Hindlimb muscle (tissue), 1 donor: ENCODE results near the gene TTC6. TPM values are rescaled to one million over a fixed set of nuclear protein-coding genes. Genes with fewer than 3 reads are reported as not detected.
"Not testable (repeated sequence)": the region's sequence is repeated elsewhere in the genome, so short reads cannot be mapped to it uniquely, and the experiment has no call there.

Source experiments
- DNase-seq: peaks from one replicate; pipeline ENCODE4 v3.0.0-alpha.2; 2013
- polyA plus RNA-seq: library from polyadenylated mRNA; unstranded; fragments of 120-200 nt; gene quantifications from one replicate; pipeline ENCODE4 v1.2.1, GENCODE V29; 2013; ENCODE audit not compliant: insufficient read length

The TTC6 gene
- 0.36 TPM for polyA plus RNA-seq

DNA sequence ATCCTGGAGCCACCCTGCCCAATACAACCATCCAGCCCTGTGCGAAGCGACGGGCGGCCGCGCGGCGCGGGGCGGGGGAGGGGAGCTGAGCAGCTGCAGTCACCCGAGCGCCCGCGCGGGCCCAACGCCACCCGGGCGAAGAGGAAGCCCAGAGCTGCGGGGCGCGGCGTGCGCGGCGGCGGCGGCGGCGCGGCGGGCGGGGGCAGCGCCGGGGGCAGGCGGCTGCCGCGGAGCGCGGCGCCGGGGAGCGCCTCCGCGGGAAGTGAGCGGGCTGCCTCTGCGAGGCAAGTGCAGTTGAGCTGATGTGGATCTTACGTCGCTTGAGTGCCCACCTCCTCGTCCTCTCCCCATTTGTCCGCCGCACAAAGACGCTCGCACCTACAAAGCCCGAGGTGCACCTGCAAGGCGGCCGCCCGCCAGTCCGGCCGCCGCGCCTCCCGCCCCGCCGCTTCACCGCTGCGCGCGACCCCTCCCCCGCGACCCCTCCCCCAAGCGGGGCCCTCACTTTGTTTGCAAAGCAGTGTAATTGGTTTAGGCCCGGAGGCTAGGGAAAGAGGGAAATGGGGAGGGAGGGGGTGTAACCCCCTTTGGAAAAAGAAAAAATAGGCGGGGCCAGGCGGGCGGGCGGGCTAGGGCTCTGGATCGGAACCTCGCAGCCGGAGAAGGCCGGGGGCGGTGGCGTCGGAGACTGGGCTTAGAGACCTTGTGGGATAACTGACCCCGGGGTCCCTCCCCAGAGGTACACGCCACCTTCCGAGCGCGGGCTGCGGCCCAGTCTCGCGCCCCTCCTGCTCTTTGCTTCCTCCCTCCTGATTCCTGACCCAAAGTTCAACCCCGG, at the start of gene TTC6, which contains the start of gene FOXA1:
TSS of gene TTC6 (plus strand) at position 659 of the 838 bp plus-strand sequence. CDS start 26,436 bp downstream, outside the sequence.
TSS of gene FOXA1 (minus strand) at position 279 of the 838 bp plus-strand sequence. CDS start at position 2, 277 bp downstream.
- no peak for DNase-seq

DNA sequence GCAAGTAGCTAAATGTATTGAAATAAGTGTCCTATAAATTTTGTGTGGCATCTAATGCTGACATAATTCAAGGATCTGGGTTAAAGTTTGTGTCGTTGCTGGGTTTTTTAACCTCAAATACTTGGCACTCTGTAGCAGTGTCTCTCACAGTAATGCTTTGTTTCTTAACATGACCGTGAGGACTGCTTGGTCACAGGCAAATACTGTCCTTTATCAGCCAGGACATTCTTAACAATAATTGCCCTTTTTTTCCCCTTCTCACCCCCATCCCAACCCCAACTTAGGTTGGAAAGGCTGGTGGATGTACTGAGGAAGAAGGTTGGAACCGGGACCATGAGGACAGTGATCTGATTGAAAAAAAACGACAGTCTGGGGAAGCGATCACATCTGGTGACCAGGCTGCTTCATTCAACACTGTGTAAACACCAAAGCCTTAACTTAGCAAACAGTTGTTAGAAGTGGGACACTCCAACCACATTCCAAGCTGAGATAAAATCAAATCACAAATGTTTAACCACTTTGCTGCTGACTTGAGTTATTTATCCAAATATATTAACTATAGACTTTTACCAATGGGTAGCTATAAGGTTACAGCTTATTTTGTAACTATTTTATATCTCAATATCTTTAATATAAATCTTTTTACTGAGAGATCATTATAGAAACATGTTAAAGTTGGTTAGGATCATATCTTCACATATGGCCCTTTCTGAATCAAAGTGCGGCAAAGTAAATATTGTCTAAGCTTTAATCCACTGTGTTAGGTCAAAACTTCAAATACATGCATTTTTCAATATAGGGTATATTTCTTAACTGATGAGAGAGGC, 48.6 kb upstream of the TTC6 start:
- no peak for DNase-seq

GRCh38 chr14:37550511-37550910, 44.9 kb upstream of the TTC6 start:
- no peak for DNase-seq

GRCh38 chr14:37551119-37551518, 44.3 kb upstream of the TTC6 start:
- DNase-seq: no peak

- DNase-seq: no peak
Observed at GRCh38 chr14:37553935-37554550, 41.4 kb upstream of the TTC6 start.

- DNase-seq: not testable (repeated sequence)
Observed at GRCh38 chr14:37555596-37555995, 39.8 kb upstream of the TTC6 start.

DNA sequence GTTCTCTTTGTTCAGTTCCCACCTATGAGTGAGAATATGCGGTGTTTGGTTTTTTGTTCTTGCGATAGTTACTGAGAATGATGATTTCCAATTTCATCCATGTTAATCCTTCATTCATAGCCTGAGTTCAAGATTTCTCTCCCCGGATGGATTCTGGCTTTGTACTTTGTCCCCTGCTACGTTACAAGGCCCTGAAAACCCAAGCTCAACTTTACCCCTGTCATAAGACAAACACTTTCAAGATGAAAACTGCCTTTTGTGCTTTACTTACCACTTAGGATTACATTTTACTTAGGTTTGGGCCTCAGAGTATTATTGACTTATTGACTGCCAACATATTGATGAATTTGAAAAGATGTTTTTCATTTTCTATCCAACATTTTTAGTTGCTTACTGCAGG, 36.7 kb upstream of the TTC6 start:
- DNase-seq: no peak

GRCh38 chr14:37559386-37559785, 36.0 kb upstream of the TTC6 start:
- DNase-seq: no peak

GRCh38 chr14:37563189-37563588, 32.2 kb upstream of the TTC6 start:
- DNase-seq: no peak

- DNase-seq: no peak
Observed at GRCh38 chr14:37565550-37565949, 29.9 kb upstream of the TTC6 start.

DNA sequence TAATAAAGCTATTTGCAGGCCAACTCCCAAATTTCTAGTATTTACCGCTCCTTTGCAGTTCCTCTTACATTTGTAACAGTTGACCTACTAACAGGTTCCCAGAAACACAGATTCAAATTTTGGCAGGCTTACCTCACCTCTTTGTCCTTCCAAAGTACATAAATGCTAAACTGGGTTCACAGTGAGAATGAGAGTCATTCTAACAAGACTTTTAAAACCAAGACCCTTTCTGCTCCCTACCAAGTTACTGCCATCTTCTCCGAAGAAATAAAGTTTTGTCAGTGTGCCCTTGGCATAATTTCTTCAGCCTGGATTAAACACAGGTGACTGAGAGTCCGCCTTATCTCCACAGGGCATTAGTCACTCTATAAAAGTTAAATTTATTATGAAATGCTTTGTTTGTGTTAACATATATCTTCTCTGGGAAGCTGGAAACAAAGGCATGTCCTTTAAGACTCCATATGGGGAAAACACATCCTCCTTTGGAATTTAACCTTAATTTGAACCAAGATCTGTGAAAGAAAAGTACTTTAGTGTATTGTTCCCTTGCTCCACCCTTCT, 28.5 kb upstream of the TTC6 start:
- DNase-seq: no peak

- no peak for DNase-seq
Observed at GRCh38 chr14:37569729-37570128, 25.7 kb upstream of the TTC6 start.

- no peak for DNase-seq
Observed at GRCh38 chr14:37571391-37571790, 24.0 kb upstream of the TTC6 start.

- DNase-seq: no peak
Observed at GRCh38 chr14:37573356-37573755, 22.1 kb upstream of the TTC6 start.

GRCh38 chr14:37579274-37579673, 16.2 kb upstream of the TTC6 start:
- DNase-seq: no peak

- DNase-seq: no peak
Observed at GRCh38 chr14:37580146-37580545, 15.3 kb upstream of the TTC6 start.

DNA sequence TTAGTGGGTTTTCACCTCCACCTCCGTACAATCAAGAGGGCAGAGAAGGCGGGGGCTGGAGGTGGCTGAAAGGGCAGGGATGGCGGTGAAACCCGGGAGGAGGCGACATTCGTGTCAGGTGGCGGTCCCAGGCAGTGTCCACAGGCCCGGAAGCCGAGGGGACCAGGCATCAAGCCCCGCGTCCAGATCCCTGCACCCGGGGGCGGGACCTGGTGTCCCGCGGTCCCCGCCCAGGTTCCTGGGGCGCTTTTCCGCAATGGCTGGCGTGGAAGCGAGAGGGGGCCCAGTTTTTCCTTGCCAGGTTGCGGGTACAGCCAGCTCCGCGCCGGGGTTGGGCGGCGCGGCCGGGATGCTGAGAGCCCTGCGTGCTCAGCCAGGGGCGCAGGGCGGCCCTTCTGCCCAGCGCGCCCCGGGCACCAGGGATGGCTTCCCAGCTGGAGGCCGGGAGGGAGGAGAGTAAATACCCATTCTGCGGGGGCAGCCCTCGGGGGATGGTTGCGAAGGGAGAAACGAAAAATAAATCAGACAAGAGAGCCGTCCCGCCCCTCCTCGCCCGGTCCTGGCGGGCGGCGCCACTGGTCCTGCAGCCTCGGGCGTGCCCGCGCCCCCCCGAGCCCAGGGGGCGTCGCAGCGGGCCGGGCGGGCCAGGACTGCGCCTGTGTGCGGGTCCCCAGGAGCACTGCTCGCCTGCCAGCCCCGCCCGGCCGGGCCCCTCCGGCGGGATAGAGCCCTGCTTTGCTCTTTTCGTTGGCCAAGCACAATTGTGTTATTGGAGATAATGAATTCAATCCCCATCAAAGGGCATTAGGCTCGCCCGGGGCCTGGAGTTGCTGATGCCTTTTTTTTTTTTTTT, 11.8 kb upstream of the TTC6 start:
- no peak for DNase-seq

GRCh38 chr14:37584211-37585100, 11.0 kb upstream of the TTC6 start:
- DNase-seq: no peak

GRCh38 chr14:37585101-37585511, 10.3 kb upstream of the TTC6 start:
- no peak for DNase-seq

- DNase-seq: no peak
Observed at GRCh38 chr14:37585971-37586796, 9.2 kb upstream of the TTC6 start.
